Stimulated activated CD8-positive, alpha-beta memory T cell treated with anti-CD3 and anti-CD28 coated beads, Interleukin-15, amount 100 ng/mL, for 1 hour (primary cell): ENCODE measurements around the gene HOXA3.

ENCODE experiments used
- DNase-seq: peaks from one replicate; pipeline ENCODE4 v3.0.0-alpha.2; 2020; ENCODE audit warnings: low read depth

The HOXA3 gene

DNA sequence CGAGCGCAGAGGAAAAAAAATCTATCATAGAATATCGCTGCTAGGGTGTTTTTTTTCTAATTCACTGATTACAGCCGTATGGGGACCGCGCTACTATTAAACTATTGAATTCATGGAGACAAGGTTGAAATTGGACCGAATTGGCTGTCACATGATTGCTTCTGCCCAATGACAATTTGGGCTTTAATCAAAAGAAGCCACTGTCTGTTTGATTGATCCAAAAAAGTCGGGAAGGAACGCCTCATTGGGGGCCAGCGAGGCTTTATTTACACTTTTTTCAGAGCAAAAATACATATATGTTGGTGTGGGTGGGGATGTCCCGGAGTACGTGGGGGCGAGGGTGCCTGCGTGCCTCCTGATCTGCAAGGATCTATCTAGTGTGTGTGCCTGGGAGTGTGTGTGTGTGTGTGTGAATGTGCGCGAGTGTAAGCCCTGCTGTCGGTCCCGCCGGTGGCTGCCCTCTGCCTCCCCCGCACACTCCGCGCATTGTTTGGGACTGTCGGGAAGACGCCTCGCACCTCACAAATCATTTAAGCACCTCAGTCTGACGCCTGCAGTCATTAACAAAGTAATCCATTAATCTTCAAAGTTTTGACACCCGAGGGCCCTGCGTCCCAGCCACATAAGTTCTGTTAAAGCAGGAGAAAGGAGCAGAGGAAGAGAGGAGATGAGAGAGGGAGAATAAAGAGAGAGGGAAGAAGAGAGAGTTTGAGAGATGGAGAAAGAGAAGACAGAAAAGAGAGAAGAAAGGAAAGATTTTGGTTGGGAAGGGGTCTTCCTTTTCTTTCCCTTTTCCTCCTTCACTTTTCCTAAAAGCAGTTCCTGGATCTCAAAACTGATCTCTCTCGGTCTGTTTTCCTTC lies 49.6 kb downstream of the HOXA3 start, which contains the start of gene HOXA2:
TSS of gene HOXA2 (minus strand) at position 103 of the 862 bp plus-strand sequence. CDS start 183 bp downstream, outside the sequence.
- no peak for DNase-seq

DNA sequence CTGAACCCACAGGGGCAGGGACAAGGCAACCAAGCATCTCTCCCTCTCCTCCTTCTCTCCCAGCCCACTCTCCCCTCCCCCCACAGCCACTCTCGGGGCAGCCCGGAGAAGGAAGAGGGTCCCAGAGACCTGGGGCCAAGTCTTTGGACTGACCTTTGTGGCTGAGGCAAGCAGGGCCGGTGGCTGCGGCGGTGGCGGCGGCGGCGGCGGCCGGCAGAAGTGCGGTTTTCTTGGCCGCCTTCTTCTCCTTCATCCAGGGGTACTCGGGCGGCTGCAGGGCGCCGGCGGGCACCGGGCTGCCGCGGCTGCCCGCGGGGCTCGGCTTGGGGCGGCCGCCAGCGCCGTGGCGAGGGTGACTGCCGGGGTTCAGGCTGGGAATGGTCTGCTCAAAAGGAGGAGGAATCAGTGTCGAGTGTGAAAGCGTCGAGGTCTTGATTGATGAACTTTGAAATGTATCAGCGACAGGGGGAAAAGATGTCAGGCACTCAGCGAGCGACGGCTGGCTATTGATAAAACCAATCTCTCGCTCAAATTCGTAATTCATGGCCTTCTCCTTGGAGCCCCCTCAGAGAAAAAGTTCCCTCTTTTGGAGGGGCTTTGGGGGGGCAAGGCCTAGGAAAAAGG lies 50.3 kb downstream of the HOXA3 start:
- DNase-seq, result no peak

GRCh38 chr7:27101171-27101956 lies 51.0 kb downstream of the HOXA3 start:
- DNase-seq, result no peak

GRCh38 chr7:27100694-27101170 lies 51.7 kb downstream of the HOXA3 start:
- no peak for DNase-seq

- DNase-seq, result no peak
Measured at GRCh38 chr7:27099453-27100370, 52.7 kb downstream of the HOXA3 start.

GRCh38 chr7:27098578-27099451 lies 53.6 kb downstream of the HOXA3 start:
- no peak for DNase-seq

DNA sequence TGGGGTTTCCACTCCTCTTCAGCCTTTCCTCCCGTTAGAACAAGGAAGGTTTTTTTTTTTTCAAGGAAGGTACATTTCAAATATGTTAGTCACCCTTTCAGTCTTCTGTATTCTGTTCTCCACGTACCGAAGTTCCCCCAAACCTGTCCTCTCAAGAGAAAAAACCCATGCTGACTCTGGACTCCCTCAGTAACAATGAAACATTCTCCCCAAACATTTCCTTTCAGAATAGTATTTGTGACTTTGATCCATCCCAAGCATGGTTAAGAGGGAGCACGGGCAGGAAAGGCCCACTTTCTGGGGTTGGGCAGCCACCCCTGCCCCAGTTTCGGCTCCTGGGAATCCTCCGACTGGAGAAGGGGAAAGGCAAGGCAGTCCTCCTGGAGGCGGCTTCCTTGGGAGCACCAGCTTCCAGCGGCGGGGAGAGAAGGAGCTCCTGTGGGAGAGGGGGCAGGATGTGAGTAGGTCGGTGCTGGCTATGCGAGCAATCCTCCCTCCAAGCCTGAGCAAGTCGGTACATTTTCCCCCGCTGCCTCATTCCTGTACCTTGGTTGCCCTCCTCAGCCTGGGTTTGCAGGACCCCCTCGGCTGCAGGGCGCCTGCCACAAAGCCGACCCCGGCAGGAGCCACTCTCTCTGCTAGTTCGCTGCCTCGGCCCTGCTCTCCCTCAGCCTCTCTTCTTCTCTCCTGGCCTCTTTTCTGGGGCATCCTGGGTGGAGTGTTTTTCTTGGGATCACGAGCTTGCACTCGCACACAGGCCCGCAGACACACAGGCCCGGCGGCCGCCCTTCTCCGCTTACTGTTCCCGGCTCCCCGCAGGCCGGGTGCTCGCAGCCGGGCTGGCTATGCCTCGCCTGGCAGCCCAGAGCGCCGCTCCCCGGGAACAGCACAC lies 54.5 kb downstream of the HOXA3 start:
- DNase-seq, result no peak

- DNase-seq, result no peak
Measured at GRCh38 chr7:27096768-27097514, 55.4 kb downstream of the HOXA3 start.

DNA sequence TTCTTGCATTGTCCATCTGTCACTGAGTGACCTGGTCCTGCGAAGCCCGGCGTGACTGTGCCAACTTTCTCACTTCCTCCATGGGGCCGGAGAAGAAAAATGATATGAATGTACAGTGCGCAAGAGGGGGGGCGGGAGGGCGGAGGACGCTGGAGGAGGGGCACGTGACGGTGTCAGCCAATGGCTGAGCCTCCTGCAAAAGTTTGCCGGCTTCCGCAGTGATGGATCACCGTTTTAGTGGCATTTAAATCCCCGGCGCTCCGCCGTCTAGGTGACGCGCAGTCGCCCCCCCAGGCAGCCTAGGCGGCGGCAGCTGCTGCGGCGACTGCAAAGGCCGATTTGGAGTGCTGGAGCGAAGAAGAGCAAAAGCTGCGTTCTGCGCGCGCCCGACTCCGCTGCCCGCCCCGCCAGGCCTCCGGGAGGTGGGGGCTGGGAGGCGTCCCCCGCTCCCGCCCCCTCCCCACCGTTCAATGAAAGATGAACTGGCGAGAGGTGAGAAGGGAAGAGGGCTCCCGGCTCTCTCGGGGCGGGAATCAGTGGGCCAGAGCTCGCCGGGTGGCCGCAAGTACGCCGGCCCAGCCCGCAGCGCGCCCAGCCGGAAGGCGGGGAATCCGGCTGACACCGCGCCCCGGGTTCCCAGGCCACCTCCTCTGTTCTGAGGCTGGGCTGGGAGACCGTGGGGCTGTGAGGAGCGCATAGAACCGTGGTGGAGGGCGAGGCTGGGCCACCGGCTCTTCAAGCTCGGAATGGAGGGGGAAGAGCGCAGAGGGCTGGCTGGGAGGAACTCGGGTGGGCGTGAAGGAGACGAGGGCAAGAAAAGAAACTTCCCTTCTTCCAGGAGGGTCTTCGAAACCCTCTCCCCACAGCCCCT lies 56.3 kb downstream of the HOXA3 start, which contains the start of gene HOXA1:
TSS of gene HOXA1 (minus strand) at position 104 of the 871 bp plus-strand sequence. CDS start at position 16, 88 bp downstream.
- peak; percentile 44 for DNase-seq

- no peak for DNase-seq
Measured at GRCh38 chr7:27095050-27095896, 57.1 kb downstream of the HOXA3 start.

DNA sequence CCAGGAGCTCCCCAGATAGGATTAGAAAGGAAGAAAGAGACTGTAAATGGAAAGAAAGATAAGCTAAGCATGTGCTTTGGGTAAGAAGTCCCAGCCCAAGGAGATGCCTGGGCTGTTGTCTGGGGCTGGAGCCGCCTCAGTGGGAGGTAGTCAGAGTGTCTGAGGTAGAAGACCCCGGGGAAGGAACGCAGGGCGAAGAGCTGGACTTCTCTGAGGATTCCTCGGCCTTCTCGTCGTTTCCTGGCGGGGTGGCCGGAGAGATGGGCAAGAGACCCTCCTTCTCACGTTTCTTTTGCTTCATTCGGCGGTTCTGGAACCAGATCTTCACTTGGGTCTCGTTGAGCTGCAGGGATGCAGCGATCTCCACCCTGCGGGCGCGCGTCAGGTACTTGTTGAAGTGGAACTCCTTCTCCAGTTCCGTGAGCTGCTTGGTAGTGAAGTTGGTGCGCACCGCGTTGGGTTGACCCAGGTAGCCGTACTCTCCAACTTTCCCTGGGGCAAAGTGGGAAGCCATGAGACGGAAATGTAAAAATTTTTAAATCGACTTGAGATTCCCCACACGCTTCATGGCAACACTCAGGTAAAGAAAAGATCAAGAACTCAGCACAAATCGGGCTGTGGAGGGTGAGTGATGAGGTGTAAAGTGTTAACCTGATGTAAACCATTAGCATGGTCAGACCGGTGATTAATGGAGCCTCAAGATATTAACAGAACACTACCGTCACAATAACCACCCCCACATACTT lies 57.9 kb downstream of the HOXA3 start:
- DNase-seq, result no peak

DNA sequence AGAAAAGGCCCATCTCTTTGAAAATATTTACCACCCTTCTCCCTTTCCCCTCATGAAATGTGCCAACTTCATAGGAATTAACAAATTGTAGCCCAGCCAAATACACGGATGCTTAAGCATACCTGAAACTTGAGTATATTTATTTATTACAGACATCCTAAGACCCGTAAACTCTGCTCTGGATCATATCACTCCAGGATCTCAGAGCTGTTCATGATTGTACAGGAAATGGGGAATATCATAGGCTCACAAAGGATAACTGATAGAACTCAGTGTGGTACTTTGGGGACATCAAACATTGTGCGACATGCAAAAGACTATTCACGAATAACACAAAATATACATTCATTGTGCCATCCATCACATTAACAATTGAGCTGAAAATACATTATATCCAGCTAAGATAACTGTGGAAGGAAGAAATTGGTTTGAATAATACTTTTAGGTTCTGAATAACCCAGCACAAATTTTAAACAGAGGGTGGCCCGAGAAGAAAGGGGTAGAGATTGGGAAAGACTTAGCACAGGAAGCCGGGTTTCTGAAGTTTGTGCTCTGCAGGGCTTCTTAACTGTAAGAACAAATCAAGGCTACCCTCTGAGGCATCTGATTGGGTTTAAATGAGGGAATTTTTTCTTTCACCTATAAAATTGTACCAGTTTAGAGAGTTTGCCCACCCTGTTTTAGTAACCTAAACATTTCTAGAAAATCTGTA lies 59.0 kb downstream of the HOXA3 start:
- DNase-seq, result no peak

DNA sequence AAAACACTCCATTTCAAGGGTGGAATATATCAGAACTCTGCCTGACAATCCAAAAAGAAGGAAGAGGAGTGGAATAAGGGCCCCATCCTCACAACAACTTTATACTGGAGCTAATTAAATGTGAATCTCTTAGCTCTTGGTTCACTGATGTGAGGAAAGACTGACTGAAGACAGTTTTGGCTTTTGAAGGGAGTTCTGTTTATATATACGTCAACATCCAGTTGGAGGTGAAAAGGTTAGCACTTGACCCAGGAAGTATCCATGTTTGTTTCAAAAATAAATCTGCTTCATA lies 59.6 kb downstream of the HOXA3 start:
- no peak for DNase-seq

DNA sequence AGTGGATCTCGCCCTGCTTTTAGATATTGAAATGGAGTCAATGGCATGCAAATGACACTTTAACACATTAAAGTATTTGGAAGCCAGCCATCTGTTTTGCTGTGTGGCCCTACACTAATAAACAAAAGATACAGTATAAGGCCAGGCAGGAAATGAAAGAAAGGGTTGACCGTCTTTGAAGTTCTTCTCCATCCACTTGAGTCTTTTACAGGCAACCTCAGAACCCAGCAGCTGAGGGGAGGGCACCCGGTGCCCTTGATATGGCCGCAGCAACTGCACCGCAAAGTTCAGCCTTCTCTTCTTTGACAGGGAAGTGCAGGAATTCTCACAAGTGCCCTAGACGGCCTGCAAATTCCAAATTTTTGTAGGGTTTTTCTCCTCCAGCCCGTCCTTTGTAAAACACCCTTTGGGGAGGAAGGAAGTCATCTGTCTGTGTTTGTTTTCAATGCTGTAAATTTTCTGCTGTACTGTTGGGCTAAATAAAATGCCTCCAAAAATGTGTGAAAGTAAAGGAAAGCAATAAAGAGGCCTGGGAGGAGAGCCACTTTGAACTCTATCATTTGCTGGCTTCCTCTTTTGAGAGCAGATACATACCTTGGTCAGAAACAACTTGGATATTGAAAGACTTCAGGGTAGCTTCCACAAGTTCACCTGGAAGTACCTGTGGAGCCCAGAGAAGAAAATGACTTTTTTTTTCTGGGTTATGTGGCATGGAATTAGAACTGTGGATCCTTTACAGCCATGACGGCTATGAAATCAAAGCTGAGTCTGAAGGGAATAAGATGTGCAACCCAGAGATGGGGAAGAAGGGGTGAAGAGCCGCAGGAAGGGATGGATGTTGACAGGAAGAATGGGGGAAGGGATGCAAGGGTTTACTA lies 60.2 kb downstream of the HOXA3 start:
- DNase-seq, result no peak
